SK-N-SH treated with all-trans-retinoic acid at 6 μM for 48 hours (cell line): ENCODE data around the gene MAP3K12.

Experiments used
- ZC3H10 ChIP-seq: fragments of 250-450 bp; sonication (Bioruptor Pico); IDR thresholded peaks from 2 replicates; pipeline ENCODE4 v1.5.1; 2021; ENCODE audit warnings: mild to moderate bottlenecking, moderate library complexity
- ZFP3 ChIP-seq: fragments of 250-450 bp; sonication (Bioruptor Pico); IDR thresholded peaks from 2 replicates; pipeline ENCODE4 v1.5.0; 2020; ENCODE audit warnings: mild to moderate bottlenecking, moderate library complexity
- ZFP30 ChIP-seq: fragments of 450-650 bp; formaldehyde crosslinking; IDR thresholded peaks from 2 replicates; pipeline ENCODE4 v1.5.0; 2022; ENCODE audit warnings: mild to moderate bottlenecking, moderate library complexity
- ZNF565 ChIP-seq: fragments of 450-650 bp; formaldehyde crosslinking; conservative IDR thresholded peaks from 2 replicates; pipeline ENCODE4 v1.5.0; 2020; ENCODE audit warnings: low read depth, mild to moderate bottlenecking, moderate library complexity
- TF ChIP-seq, protein P1 (sequence below): fragments of 250-450 bp; sonication (Bioruptor Pico); IDR thresholded peaks from 2 replicates; pipeline ENCODE4 v1.5.1; 2020; ENCODE audit warnings: low read depth, mild to moderate bottlenecking, moderate library complexity
- TF ChIP-seq, protein P2 (sequence below): fragments of 250-450 bp; sonication (Bioruptor Pico); IDR thresholded peaks from 2 replicates; pipeline ENCODE4 v1.8.0; 2020; ENCODE audit warnings: mild to moderate bottlenecking, moderate library complexity, borderline replicate concordance

DNA sequence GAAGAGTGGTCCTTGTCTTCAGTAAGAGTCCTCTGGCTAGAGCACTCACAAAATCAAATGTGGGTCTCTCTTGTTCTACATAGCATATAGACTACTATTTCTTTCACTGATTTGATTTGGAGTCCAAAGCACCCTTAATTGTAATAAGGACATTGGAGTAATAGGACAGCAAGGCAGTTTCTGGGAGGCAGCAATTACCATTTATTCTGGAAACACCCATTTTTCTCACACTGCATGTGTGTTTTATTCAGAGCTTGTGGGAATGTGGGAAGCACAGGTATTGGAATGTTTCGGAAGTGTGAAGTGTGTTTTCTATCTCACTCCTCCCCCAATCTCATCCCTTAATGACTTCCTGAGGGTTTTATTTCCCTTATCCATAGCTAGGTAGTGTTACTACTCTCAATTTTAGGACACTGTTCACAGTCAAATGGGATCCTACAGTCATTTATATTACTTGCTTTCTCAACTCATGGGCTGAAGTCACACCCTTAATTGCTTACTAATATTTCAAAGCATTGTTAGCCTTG lies 27.1 kb downstream of the MAP3K12 start:
- no peak for TF ChIP-seq ZC3H10 (CRISPR knock-in tag)
- TF ChIP-seq, protein P1, sequence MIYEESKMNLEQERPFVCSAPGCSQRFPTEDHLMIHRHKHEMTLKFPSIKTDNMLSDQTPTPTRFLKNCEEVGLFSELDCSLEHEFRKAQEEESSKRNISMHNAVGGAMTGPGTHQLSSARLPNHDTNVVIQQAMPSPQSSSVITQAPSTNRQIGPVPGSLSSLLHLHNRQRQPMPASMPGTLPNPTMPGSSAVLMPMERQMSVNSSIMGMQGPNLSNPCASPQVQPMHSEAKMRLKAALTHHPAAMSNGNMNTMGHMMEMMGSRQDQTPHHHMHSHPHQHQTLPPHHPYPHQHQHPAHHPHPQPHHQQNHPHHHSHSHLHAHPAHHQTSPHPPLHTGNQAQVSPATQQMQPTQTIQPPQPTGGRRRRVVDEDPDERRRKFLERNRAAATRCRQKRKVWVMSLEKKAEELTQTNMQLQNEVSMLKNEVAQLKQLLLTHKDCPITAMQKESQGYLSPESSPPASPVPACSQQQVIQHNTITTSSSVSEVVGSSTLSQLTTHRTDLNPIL (CRISPR knock-in tag) = no peak
- TF ChIP-seq ZNF565 (CRISPR knock-in tag) = no peak
- TF ChIP-seq ZFP3 = no peak
- no peak for TF ChIP-seq ZFP30
- TF ChIP-seq, protein P2, sequence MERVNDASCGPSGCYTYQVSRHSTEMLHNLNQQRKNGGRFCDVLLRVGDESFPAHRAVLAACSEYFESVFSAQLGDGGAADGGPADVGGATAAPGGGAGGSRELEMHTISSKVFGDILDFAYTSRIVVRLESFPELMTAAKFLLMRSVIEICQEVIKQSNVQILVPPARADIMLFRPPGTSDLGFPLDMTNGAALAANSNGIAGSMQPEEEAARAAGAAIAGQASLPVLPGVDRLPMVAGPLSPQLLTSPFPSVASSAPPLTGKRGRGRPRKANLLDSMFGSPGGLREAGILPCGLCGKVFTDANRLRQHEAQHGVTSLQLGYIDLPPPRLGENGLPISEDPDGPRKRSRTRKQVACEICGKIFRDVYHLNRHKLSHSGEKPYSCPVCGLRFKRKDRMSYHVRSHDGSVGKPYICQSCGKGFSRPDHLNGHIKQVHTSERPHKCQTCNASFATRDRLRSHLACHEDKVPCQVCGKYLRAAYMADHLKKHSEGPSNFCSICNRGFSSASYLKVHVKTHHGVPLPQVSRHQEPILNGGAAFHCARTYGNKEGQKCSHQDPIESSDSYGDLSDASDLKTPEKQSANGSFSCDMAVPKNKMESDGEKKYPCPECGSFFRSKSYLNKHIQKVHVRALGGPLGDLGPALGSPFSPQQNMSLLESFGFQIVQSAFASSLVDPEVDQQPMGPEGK = no peak
